Adrenal gland (tissue), 5 donors: ENCODE results near the gene RBMS1.

Experiments
- POLR2A ChIP-seq, 2 donors: fragments of 450-650 bp; IDR thresholded peaks; one replicate each; pipeline ENCODE4 v1.6.1; 2017; ENCODE audit warnings: antibody characterized with exemption in 2 of 2, mild to moderate bottlenecking in 2 of 2, moderate library complexity in 1 of 2
- TF ChIP-seq, protein P1 (sequence below), 6 experiments: fragments of 450-650 bp in 4 of 6; fragments of 200-600 bp in 2 of 6; sonication (generic) in 1 of 6; IDR thresholded peaks; 1 replicate in 5 of 6; 2 replicates in 1 of 6; pipeline versions ENCODE4 v1.5.1 to v1.8.0; 2016 to 2021; ENCODE audit warnings: antibody characterized with exemption in 6 of 6, mild to moderate bottlenecking in 2 of 6, moderate library complexity in 1 of 6
- donor health status: DM: no; HTN: no; CAD: no.

DNA sequence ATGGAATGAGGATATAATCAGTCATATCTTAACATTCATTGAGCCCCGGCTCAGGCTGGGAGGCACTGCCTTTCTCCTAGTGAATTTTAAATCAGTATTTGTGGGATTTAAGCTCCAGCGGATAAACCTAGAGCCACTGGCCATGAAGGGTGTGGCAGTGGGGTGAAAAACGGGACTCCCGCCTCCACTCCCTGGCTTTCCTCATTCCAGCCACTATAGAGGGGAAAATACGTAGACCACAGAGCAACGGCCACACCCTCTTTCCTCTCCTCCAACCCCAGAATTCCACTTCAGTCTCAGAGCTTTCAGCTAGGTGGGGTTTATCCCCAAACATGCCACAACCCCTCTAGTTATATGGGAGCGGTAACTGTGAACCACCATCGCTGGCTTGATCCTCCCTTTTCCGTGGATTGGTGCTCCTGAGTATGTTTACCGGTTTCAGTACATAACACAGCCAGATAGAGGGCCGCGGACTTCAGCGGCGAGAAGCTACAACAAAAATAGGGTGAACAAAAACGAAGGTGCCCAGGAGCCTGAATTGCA, 223.0 kb downstream of the RBMS1 start:
- no peak for TF ChIP-seq POLR2A (IDR thresholded peaks at IDR 0.05)
- TF ChIP-seq, protein P1, sequence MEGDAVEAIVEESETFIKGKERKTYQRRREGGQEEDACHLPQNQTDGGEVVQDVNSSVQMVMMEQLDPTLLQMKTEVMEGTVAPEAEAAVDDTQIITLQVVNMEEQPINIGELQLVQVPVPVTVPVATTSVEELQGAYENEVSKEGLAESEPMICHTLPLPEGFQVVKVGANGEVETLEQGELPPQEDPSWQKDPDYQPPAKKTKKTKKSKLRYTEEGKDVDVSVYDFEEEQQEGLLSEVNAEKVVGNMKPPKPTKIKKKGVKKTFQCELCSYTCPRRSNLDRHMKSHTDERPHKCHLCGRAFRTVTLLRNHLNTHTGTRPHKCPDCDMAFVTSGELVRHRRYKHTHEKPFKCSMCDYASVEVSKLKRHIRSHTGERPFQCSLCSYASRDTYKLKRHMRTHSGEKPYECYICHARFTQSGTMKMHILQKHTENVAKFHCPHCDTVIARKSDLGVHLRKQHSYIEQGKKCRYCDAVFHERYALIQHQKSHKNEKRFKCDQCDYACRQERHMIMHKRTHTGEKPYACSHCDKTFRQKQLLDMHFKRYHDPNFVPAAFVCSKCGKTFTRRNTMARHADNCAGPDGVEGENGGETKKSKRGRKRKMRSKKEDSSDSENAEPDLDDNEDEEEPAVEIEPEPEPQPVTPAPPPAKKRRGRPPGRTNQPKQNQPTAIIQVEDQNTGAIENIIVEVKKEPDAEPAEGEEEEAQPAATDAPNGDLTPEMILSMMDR (IDR thresholded peaks at IDR 0.05), result peak in 1 of 6 experiments; percentile 9
